ENCODE results near the gene TOPBP1. TPM values are rescaled to one million over a fixed set of nuclear protein-coding genes. Genes with fewer than 3 reads are reported as not detected.

The TOPBP1 gene
- total and polyA plus RNA-seq, 2 of the 8 experiments (the other 6 are each of a cell fraction or from before 2014, with no cell fraction given): 19.7 to 35.9 TPM

DNA sequence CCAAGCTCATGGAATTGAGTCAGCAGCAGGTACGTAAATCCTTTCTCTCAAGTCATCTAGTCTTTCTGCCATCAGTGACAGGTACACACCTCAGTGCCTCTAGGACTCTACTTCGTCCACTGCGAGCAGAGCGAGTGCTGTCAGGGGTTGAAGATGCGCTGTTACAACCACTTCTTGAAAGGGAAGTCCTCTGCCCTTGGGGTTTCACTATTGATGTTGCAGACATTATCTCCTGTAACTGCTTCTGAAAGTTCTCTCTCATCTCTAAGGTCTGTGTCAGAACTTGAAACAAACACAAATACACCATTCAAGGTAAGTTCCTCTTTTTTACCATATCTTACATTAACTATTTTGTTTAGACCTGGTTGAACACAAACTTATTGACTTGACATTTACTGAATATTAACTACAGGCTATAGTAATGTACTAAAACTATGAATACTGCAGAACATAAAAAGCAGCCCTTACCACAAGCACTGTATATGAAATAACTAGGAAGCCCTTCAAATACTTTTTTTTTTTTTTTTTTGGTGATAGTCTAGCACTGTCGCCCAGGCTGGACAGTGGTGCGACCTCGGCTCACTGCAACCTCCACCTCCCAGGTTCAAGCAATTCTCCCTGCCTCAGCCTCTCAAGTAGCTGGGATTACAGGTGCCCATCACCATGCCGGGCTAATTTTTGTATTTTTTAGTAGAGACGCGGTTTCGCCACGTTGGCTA is 41.5 kb downstream of the TOPBP1 start (continued):
- TF ChIP-seq KDM4A (IDR thresholded peaks at IDR 0.05; ENCODE audit: low read depth, low read length, severe bottlenecking) (no peak), HDAC6 (IDR thresholded peaks at IDR 0.05; ENCODE audit: low read depth, low read length) (no peak), SIX5 (IDR thresholded peaks at IDR 0.05; ENCODE audit: low read depth, low read length) (no peak), GTF2F1 (IDR thresholded peaks at IDR 0.05; ENCODE audit: borderline replicate concordance, low read depth, low read length) (no peak), CHD1 (IDR thresholded peaks at IDR 0.05; ENCODE audit: low read depth, low read length) (no peak), RAD21 (IDR thresholded peaks at IDR 0.05 in 1 of 2, conservative IDR thresholded peaks at IDR 0.05 in 1 of 2; ENCODE audit: low read depth in 2 of 2, low read length in 2 of 2) (no peak)
- TF ChIP-seq, protein P1, sequence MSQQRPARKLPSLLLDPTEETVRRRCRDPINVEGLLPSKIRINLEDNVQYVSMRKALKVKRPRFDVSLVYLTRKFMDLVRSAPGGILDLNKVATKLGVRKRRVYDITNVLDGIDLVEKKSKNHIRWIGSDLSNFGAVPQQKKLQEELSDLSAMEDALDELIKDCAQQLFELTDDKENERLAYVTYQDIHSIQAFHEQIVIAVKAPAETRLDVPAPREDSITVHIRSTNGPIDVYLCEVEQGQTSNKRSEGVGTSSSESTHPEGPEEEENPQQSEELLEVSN (IDR thresholded peaks at IDR 0.05): no peak

All from H1 (cell line).